IMR-90 (cell line): Measurements from ENCODE around the gene RFX4. TPM values are rescaled to one million over a fixed set of nuclear protein-coding genes. Genes with fewer than 3 reads are reported as not detected.

ENCODE experiments used
- ATAC-seq: fragments of 200-7000 bp; cut with Tn5 transposase; 2 replicates; pipeline ENCODE4 v1.9.1; 2020; ENCODE audit warnings: low read depth, mild to moderate bottlenecking, moderate library complexity
- BruUV-seq: library from RNA; stranded (reverse); fragments of 400-500 nt; replicated peaks from 2 replicates; lab custom pipeline; 2021; lab: Mats Ljungman, UMichigan
- CTCF ChIA-PET: fragments of 300-600 bp; formaldehyde crosslinking; extraction: SDS; loops from one replicate; lab custom pipeline; 2021; ENCODE audit warnings: antibody characterized with exemption; lab: Yijun Ruan, JAX
- POLR2A ChIA-PET: fragments of 300-600 bp; sonication (Branson Sonifier 250); formaldehyde crosslinking; loops from one replicate; lab custom pipeline; 2022; ENCODE audit warnings: antibody characterized with exemption; ENCODE audit not compliant: unreplicated experiment; lab: Charles Lee
- DNase-seq: peaks from one replicate; pipeline ENCODE4 v3.0.0; 2013
- H2AFZ ChIP-seq: replicated peaks from 2 replicates; pipeline ENCODE3; 2013; ENCODE audit warnings: low read length, mild to moderate bottlenecking; ENCODE audit not compliant: poor library complexity
- H2AK5ac ChIP-seq: 2 replicates; pipeline ENCODE4 v1.6.1; 2013; ENCODE audit warnings: low read depth, low read length, inconsistent platforms
- H2AK9ac ChIP-seq: replicated peaks from 2 replicates; pipeline ENCODE3; 2013; ENCODE audit warnings: mild to moderate bottlenecking, low read depth, low read length, moderate library complexity; ENCODE audit not compliant: poor library complexity
- H2BK120ac ChIP-seq: 2 replicates; pipeline ENCODE4 v1.6.1; 2013; ENCODE audit warnings: low read depth, low read length, inconsistent platforms
- H2BK15ac ChIP-seq: 3 replicates; pipeline ENCODE4 v1.6.1; 2013; ENCODE audit warnings: low read depth, low read length, inconsistent platforms
- H2BK20ac ChIP-seq: 2 replicates; pipeline ENCODE4 v1.6.1; 2013; ENCODE audit warnings: low read depth, mild to moderate bottlenecking, inconsistent platforms, low read length, moderate library complexity
- H2BK5ac ChIP-seq: 2 replicates; pipeline ENCODE4 v1.6.1; 2013; ENCODE audit warnings: mild to moderate bottlenecking, low read depth, low read length, inconsistent platforms; ENCODE audit not compliant: poor library complexity, severe bottlenecking
- H3K14ac ChIP-seq: replicated peaks from 2 replicates; pipeline ENCODE4 v1.6.1; 2013; ENCODE audit warnings: low read depth, low read length, inconsistent platforms
- H3K18ac ChIP-seq: 2 replicates; pipeline ENCODE4 v1.6.1; 2013; ENCODE audit warnings: low read depth, low read length, control low read depth
- H3K23ac ChIP-seq: 2 replicates; pipeline ENCODE4 v1.6.1; 2013; ENCODE audit warnings: low read depth, low read length, inconsistent platforms
- H3K27ac ChIP-seq: 2 replicates; pipeline ENCODE4 v1.5.1; 2013; ENCODE audit warnings: mild to moderate bottlenecking, control low read depth, low read length; ENCODE audit not compliant: insufficient read depth
- H3K27me3 ChIP-seq: 2 replicates; pipeline ENCODE4 v1.6.1; 2013; ENCODE audit warnings: low read length; ENCODE audit not compliant: control insufficient read depth, insufficient read depth
- H3K36me3 ChIP-seq: 2 replicates; pipeline ENCODE4 v1.6.1; 2013; ENCODE audit warnings: low read length, mixed read lengths; ENCODE audit not compliant: control insufficient read depth, insufficient read depth
- H3K4ac ChIP-seq: 2 replicates; pipeline ENCODE4 v1.6.1; 2013; ENCODE audit warnings: low read depth, low read length, inconsistent platforms
- H3K4me1 ChIP-seq: 2 replicates; pipeline ENCODE4 v1.6.1; 2013; ENCODE audit warnings: low read length, mixed read lengths; ENCODE audit not compliant: control insufficient read depth, insufficient read depth
- H3K4me2 ChIP-seq: 2 replicates; pipeline ENCODE4 v1.6.1; 2013; ENCODE audit warnings: low read depth, mild to moderate bottlenecking, control low read depth, low read length, moderate library complexity
- H3K4me3 ChIP-seq: 2 replicates; pipeline ENCODE4 v1.5.1; 2013; ENCODE audit warnings: low read depth, mild to moderate bottlenecking, control low read depth, low read length, moderate library complexity; ENCODE audit not compliant: insufficient read depth
- H3K56ac ChIP-seq: 2 replicates; pipeline ENCODE4 v1.6.1; 2013; ENCODE audit warnings: low read length, inconsistent platforms; ENCODE audit not compliant: insufficient read depth; ENCODE audit errors: extremely low read depth
- H3K79me1 ChIP-seq, 2 experiments: 2 replicates each; pipeline ENCODE4 v1.6.1; 2013; ENCODE audit warnings: low read length in 2 of 2, inconsistent platforms in 1 of 2, low read depth in 1 of 2
- H3K9ac ChIP-seq: 2 replicates; pipeline ENCODE4 v1.6.1; 2013; ENCODE audit warnings: low read depth, low read length, control low read depth
- H3K9me1 ChIP-seq: 2 replicates; pipeline ENCODE4 v1.6.1; 2013; ENCODE audit warnings: low read length, inconsistent platforms; ENCODE audit not compliant: insufficient read depth
- H3K9me3 ChIP-seq: 2 replicates; pipeline ENCODE4 v1.6.1; 2013; ENCODE audit warnings: low read length; ENCODE audit not compliant: control insufficient read depth, insufficient read depth
- H4K20me1 ChIP-seq: 2 replicates; pipeline ENCODE4 v1.6.1; 2013; ENCODE audit warnings: low read length, inconsistent platforms; ENCODE audit not compliant: insufficient read depth
- H4K5ac ChIP-seq: 2 replicates; pipeline ENCODE4 v1.6.1; 2013; ENCODE audit warnings: mild to moderate bottlenecking, low read depth, low read length, control low read depth
- H4K8ac ChIP-seq, 2 experiments: 2 replicates each; pipeline ENCODE4 v1.6.1; 2013; ENCODE audit warnings: low read depth in 2 of 2, low read length in 2 of 2, control low read depth in 1 of 2, inconsistent platforms in 1 of 2
- H4K91ac ChIP-seq: 2 replicates; pipeline ENCODE4 v1.6.1; 2013; ENCODE audit warnings: low read depth, low read length, inconsistent platforms; ENCODE audit not compliant: insufficient read depth
- BHLHE40 ChIP-seq: fragments of 150-350 bp; IDR thresholded peaks from 2 replicates; pipeline ENCODE4 v1.6.1; 2016; ENCODE audit warnings: mild to moderate bottlenecking, low read depth, low read length
- CEBPB ChIP-seq: IDR thresholded peaks from 2 replicates; pipeline ENCODE4 v1.6.1; 2012; ENCODE audit warnings: low read depth, low read length, improper control_type of control experiment
- CHD1 ChIP-seq: IDR thresholded peaks from 2 replicates; pipeline ENCODE4 v1.6.1; 2012; ENCODE audit warnings: low read depth, low read length, improper control_type of control experiment
- CTCF ChIP-seq: conservative IDR thresholded peaks from 2 replicates; pipeline ENCODE4 v1.5.1; 2012; ENCODE audit warnings: mild to moderate bottlenecking, low read depth, low read length, improper control_type of control experiment
- ELK1 ChIP-seq: fragments of 150-350 bp; IDR thresholded peaks from 2 replicates; pipeline ENCODE4 v1.6.1; 2016; ENCODE audit warnings: low read depth, mild to moderate bottlenecking, low read length, moderate library complexity, borderline replicate concordance
- FOS ChIP-seq: fragments of 150-350 bp; IDR thresholded peaks from 2 replicates; pipeline ENCODE4 v1.6.1; 2016; ENCODE audit warnings: low read depth, low read length
- MAFK ChIP-seq: IDR thresholded peaks from 2 replicates; pipeline ENCODE4 v1.6.1; 2012; ENCODE audit warnings: low read depth, low read length, improper control_type of control experiment
- MAZ ChIP-seq: IDR thresholded peaks from 2 replicates; pipeline ENCODE4 v1.6.1; 2012; ENCODE audit warnings: low read depth, mild to moderate bottlenecking, low read length, improper control_type of control experiment, moderate library complexity, borderline replicate concordance
- MXI1 ChIP-seq: IDR thresholded peaks from 2 replicates; pipeline ENCODE4 v1.6.1; 2012; ENCODE audit warnings: low read depth, mild to moderate bottlenecking, low read length, moderate library complexity, borderline replicate concordance
- NFE2L2 ChIP-seq: fragments of 150-350 bp; IDR thresholded peaks from 2 replicates; pipeline ENCODE4 v1.6.1; 2016; ENCODE audit warnings: low read depth, mild to moderate bottlenecking, low read length
- POLR2A ChIP-seq: IDR thresholded peaks from 2 replicates; pipeline ENCODE4 v1.6.1; 2012; ENCODE audit warnings: mild to moderate bottlenecking, low read depth, low read length
- RAD21 ChIP-seq: IDR thresholded peaks from 2 replicates; pipeline ENCODE4 v1.6.1; 2012; ENCODE audit warnings: low read length, improper control_type of control experiment
- RCOR1 ChIP-seq: IDR thresholded peaks from 2 replicates; pipeline ENCODE4 v1.6.1; 2012; ENCODE audit warnings: mild to moderate bottlenecking, low read length, improper control_type of control experiment; ENCODE audit not compliant: insufficient replicate concordance
- RFX5 ChIP-seq: IDR thresholded peaks from 2 replicates; pipeline ENCODE4 v1.8.0; 2012; ENCODE audit warnings: low read depth, mild to moderate bottlenecking, low read length, moderate library complexity
- SMC3 ChIP-seq: fragments of 150-350 bp; IDR thresholded peaks from 2 replicates; pipeline ENCODE4 v1.6.1; 2016; ENCODE audit warnings: low read depth, mild to moderate bottlenecking, antibody characterized with exemption, low read length, moderate library complexity
- USF2 ChIP-seq: fragments of 150-350 bp; IDR thresholded peaks from 2 replicates; pipeline ENCODE4 v1.6.1; 2017; ENCODE audit warnings: mild to moderate bottlenecking, antibody characterized with exemption, low read length, low read depth
- WGBS, 2 experiments: methylation state at CpG; one replicate each; pipeline versions ENCODE4 v1.1.5 to v1.1.7; 2013; ENCODE audit warnings: missing lambda C conversion rate in 2 of 2; ENCODE audit not compliant: insufficient read length in 1 of 2; ENCODE audit errors: extremely low coverage in 2 of 2; 5-methylcytosine and 5-hydroxymethylcytosine counted together
- dilution Hi-C: fragments of 300-500 bp; cut with HindIII; formaldehyde crosslinking; loops from one replicate; pipeline ENCODE4 v1.14.3; 2018; ENCODE audit warnings: low sequenced_read_pairs; ENCODE audit not compliant: unreplicated experiment
- in situ Hi-C: fragments of 300-500 bp; cut with MboI; formaldehyde crosslinking; loops from 3 replicates; pipeline ENCODE4 v1.14.3; 2019; ENCODE audit warnings: low sequenced_read_pairs, inconsistent platforms, mixed read lengths
- intact Hi-C: fragments of 100-400 bp; cut with micrococcal nuclease; formaldehyde crosslinking; loops from 2 replicates; pipeline ENCODE4 v1.10.0; 2022
- polyA plus RNA-seq, 3 experiments: library from polyadenylated mRNA; depleted of rRNA; stranded (reverse); fragments of >200 nt; gene quantifications; 2 replicates each; pipeline ENCODE4 v1.2.3, GENCODE V29; 2012; ENCODE audit warnings: low replicate concordance in 1 of 3
- total RNA-seq: library from RNA; depleted of rRNA; stranded (reverse); fragments of >200 nt; gene quantifications from 2 replicates; pipeline ENCODE4 v1.2.3, GENCODE V29; 2012

RFX4 gene
- total and polyA plus RNA-seq, 2 of the 4 experiments (the other 2 are of a cell fraction): not detected

GRCh38 chr12:106714926-106715325 lies 132.1 kb downstream of the RFX4 start:
- H3K4me3 ChIP-seq: no peak overlapping the region
- intact Hi-C loops (no loop called here), dilution Hi-C loops (no loop called here), in situ Hi-C loops (no loop called here)
- H3K4ac ChIP-seq: no peak overlapping the region
- H3K14ac ChIP-seq: no peak overlapping the region
- no peaks in the 10 kb centered on the region for H3K9me1 ChIP-seq
- no peak for ATAC-seq
- no peak overlapping the region for H2AK5ac ChIP-seq
- no peak overlapping the region for H3K56ac ChIP-seq
- no peak for DNase-seq
- TF ChIP-seq MXI1 (no peak), SMC3 (no peak), MAZ (no peak), USF2 (no peak), CTCF (no peak), CHD1 (no peak), POLR2A (no peak), NFE2L2 (no peak), ELK1 (no peak), FOS (no peak), BHLHE40 (no peak), RFX5 (no peak), RCOR1 (no peak), MAFK (no peak), RAD21 (no peak), CEBPB (no peak)
- no peaks in the 10 kb centered on the region for H4K20me1 ChIP-seq
- no peak overlapping the region for H3K27ac ChIP-seq
- no peak overlapping the region for H2BK20ac ChIP-seq
- H2AFZ ChIP-seq: no peak overlapping the region
- POLR2A ChIA-PET: no interaction called here
- no peak overlapping the region for H3K23ac ChIP-seq
- H3K4me2 ChIP-seq: no peak overlapping the region
- H2AK9ac ChIP-seq: no peak overlapping the region
- no peak overlapping the region for H2BK120ac ChIP-seq
- BruUV-seq: no TSS peak
- H3K36me3 ChIP-seq: no peaks in the 10 kb centered on the region
- no peaks in the 10 kb centered on the region for H3K79me1 ChIP-seq
- H3K18ac ChIP-seq: no peak overlapping the region
- no peaks in the 10 kb centered on the region for H3K4me1 ChIP-seq
- H3K27me3 ChIP-seq: peaks cover 10% of the 10 kb centered on the region
- H2BK15ac ChIP-seq: no peak overlapping the region
- CTCF ChIA-PET: no interaction called here
- H4K8ac ChIP-seq: no peak overlapping the region
- H4K5ac ChIP-seq: no peak overlapping the region
- no peak overlapping the region for H3K9ac ChIP-seq
- H2BK5ac ChIP-seq: no peak overlapping the region
- no peak overlapping the region for H4K91ac ChIP-seq
- WGBS, 2 experiments: 100% methylated on average over 2 of the region's 3 CpGs; no CpG with 5 or more reads in 1 of the 2 experiments
- H3K9me3 ChIP-seq: no peaks in the 10 kb centered on the region
